Fibroblast of lung (primary cell): ENCODE measurements around the gene TNPO3. TPM values are rescaled to one million over a fixed set of nuclear protein-coding genes. Genes with fewer than 3 reads are reported as not detected.
A peak's percentile ranks its signal among the peaks of the same experiment; 100 is the strongest.
"Not testable (repeated sequence)": the region's sequence is repeated elsewhere in the genome, so short reads cannot be mapped to it uniquely, and the experiment has no call there.

Source experiments
- DNase-seq, 2 donors: peaks; one replicate each; pipeline versions ENCODE4 v3.0.0 to v3.0.0-alpha.2; 2010; ENCODE audit warnings: low read depth in 2 of 2
- H2AFZ ChIP-seq: 2 replicates; pipeline ENCODE4 v1.5.1; 2012; ENCODE audit warnings: low read length, control low read depth, inconsistent platforms
- H3K27ac ChIP-seq: 2 replicates; pipeline ENCODE4 v1.5.1; 2011; ENCODE audit warnings: low read length, control low read depth; ENCODE audit not compliant: insufficient read depth
- H3K27me3 ChIP-seq: 2 replicates; pipeline ENCODE4 v1.5.1; 2011; ENCODE audit warnings: mild to moderate bottlenecking, low read length; ENCODE audit not compliant: control insufficient read depth, insufficient read depth
- H3K36me3 ChIP-seq: 2 replicates; pipeline ENCODE4 v1.5.1; 2011; ENCODE audit warnings: low read length; ENCODE audit not compliant: control insufficient read depth, insufficient read depth
- H3K4me1 ChIP-seq: 2 replicates; pipeline ENCODE4 v1.5.1; 2011; ENCODE audit warnings: low read length; ENCODE audit not compliant: control insufficient read depth, insufficient read depth; ENCODE audit errors: extremely low read depth
- H3K4me2 ChIP-seq: 2 replicates; pipeline ENCODE4 v1.5.1; 2011; ENCODE audit warnings: low read length, control low read depth; ENCODE audit not compliant: insufficient read depth; ENCODE audit errors: extremely low read depth
- H3K4me3 ChIP-seq, 4 experiments: fragments of 200-600 bp in 1 of 4; sonication (generic) in 1 of 4; replicated peaks in 1 of 4; 2 replicates each; pipeline ENCODE4 v1.5.1; 2011 to 2016; ENCODE audit warnings: low read length in 4 of 4, low read depth in 3 of 4, mild to moderate bottlenecking in 3 of 4, control low read depth in 2 of 4, inconsistent platforms in 1 of 4, mixed read lengths in 1 of 4; ENCODE audit not compliant: insufficient read depth in 1 of 4; ENCODE audit errors: control extremely low read depth in 1 of 4
- H3K79me2 ChIP-seq: 2 replicates; pipeline ENCODE4 v1.5.1; 2012; ENCODE audit warnings: mild to moderate bottlenecking, low read length, inconsistent platforms; ENCODE audit not compliant: control insufficient read depth, insufficient read depth
- H3K9ac ChIP-seq: 2 replicates; pipeline ENCODE4 v1.5.1; 2011; ENCODE audit warnings: mild to moderate bottlenecking, low read length, control low read depth; ENCODE audit not compliant: insufficient read depth
- H3K9me3 ChIP-seq: 2 replicates; pipeline ENCODE4 v1.5.1; 2012; ENCODE audit warnings: low read depth, low read length; ENCODE audit not compliant: control insufficient read depth, insufficient read depth
- H4K20me1 ChIP-seq: 2 replicates; pipeline ENCODE4 v1.5.1; 2011; ENCODE audit warnings: low read length; ENCODE audit not compliant: control insufficient read depth, insufficient read depth; ENCODE audit errors: extremely low read depth
- CTCF ChIP-seq, 2 donors: IDR thresholded peaks in 1 of 2; conservative IDR thresholded peaks in 1 of 2; 1 replicate in 1 of 2; 2 replicates in 1 of 2; pipeline ENCODE4 v1.5.1; 2011 to 2012; ENCODE audit warnings: low read length in 2 of 2, control low read depth in 1 of 2, inconsistent platforms in 1 of 2, low read depth in 1 of 2, mild to moderate bottlenecking in 1 of 2
- EZH2 ChIP-seq: IDR thresholded peaks from 2 replicates; pipeline ENCODE4 v1.5.1; 2012; ENCODE audit warnings: low read length, control low read depth, mild to moderate bottlenecking; ENCODE audit errors: missing control alignments
- polyA plus RNA-seq, 2 donors: library from polyadenylated mRNA; depleted of rRNA in 1 of 2; stranded (reverse) in 1 of 2; unstranded in 1 of 2; fragments of >200 nt; gene quantifications; 2 replicates each; pipeline ENCODE4 v1.2.1, GENCODE V29; 2011 to 2012; ENCODE audit warnings: missing spikeins in 1 of 2
- total RNA-seq: library from RNA; depleted of rRNA; stranded (reverse); fragments of >200 nt; gene quantifications from 2 replicates; pipeline ENCODE4 v1.2.1, GENCODE V29; 2014

Gene TNPO3
- total and polyA plus RNA-seq, 2 donors (not counting 1 experiment from before 2014, with no cell fraction given): 39.1 to 73.5 TPM

GRCh38 chr7:129005186-129005585 is 49.7 kb downstream of the TNPO3 start:
- Histone ChIP-seq H3K9ac (no peak overlapping the region), H3K4me3 (no peak overlapping the region), H3K27ac (no peak overlapping the region), H3K9me3 (no peaks in the 10 kb centered on the region), H4K20me1 (no peaks in the 10 kb centered on the region), H3K36me3 (no peaks in the 10 kb centered on the region), H3K4me2 (no peak overlapping the region), H3K27me3 (no peaks in the 10 kb centered on the region), H2AFZ (no peak overlapping the region), H3K4me1 (no peaks in the 10 kb centered on the region), H3K79me2 (no peaks in the 10 kb centered on the region)
- TF ChIP-seq EZH2: no peak
- no peak for TF ChIP-seq CTCF (conservative IDR thresholded peaks at IDR 0.05 in 1 of 2, IDR thresholded peaks at IDR 0.05 in 1 of 2; ENCODE audit: low read depth in 1 of 2, low read length in 2 of 2)
- DNase-seq: no peak

- no peaks in the 10 kb centered on the region for H3K4me1 ChIP-seq
- H3K9me3 ChIP-seq: no peaks in the 10 kb centered on the region
- H3K27me3 ChIP-seq: no peaks in the 10 kb centered on the region
- peaks cover 5% of the 10 kb centered on the region for H3K36me3 ChIP-seq
- TF ChIP-seq EZH2 (no peak), CTCF (conservative IDR thresholded peaks at IDR 0.05 in 1 of 2, IDR thresholded peaks at IDR 0.05 in 1 of 2; ENCODE audit: low read depth in 1 of 2, low read length in 2 of 2) (no peak)
- peak in 1 of 2 donors; percentile 11 for DNase-seq
- H4K20me1 ChIP-seq: no peaks in the 10 kb centered on the region
- H3K9ac ChIP-seq: no peak overlapping the region
- H2AFZ ChIP-seq: no peak overlapping the region
- H3K79me2 ChIP-seq: no peaks in the 10 kb centered on the region
- H3K27ac ChIP-seq: no peak overlapping the region
- no peak overlapping the region for H3K4me3 ChIP-seq
- H3K4me2 ChIP-seq: no peak overlapping the region
Measured at GRCh38 chr7:128997181-128997580, 57.7 kb downstream of the TNPO3 start.

DNA sequence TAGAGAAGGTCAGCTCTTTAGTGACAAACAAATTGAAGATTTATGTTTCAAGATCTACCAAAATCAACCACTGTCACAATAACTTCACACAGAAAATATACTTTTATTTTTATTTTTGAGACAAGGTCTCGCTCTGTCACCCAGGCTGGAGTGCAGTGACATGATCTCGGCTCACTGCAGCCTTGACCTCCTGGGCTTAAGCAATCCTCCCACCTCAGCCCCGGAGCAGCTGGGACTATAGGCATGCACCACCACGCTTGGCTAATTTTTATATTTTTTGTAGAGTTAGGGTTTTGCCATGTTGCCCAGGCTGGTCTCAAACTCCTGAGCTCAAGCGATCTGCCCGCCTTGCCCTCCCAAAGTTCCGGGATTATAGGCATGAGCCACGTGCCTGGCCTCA is 60.4 kb downstream of the TNPO3 start:
- not testable (repeated sequence) for H3K36me3 ChIP-seq, H3K9me3 ChIP-seq, H2AFZ ChIP-seq, H3K27me3 ChIP-seq, H3K4me1 ChIP-seq, H3K27ac ChIP-seq, H3K9ac ChIP-seq, H3K4me2 ChIP-seq, H3K79me2 ChIP-seq, DNase-seq, H3K4me3 ChIP-seq, H4K20me1 ChIP-seq
